Ecto neural progenitor cell (in vitro differentiated cells): ENCODE results near the gene FNDC3B.

Experiments
- DNase-seq: peaks from one replicate; pipeline ENCODE4 v3.0.0-alpha.2; 2018; ENCODE audit warnings: low spot score

Gene FNDC3B

GRCh38 chr3:172115787-172116186, 76.4 kb downstream of the FNDC3B start:
- DNase-seq = no peak

GRCh38 chr3:172118019-172118418, 78.6 kb downstream of the FNDC3B start:
- DNase-seq = no peak

- no peak for DNase-seq
These were observed 80.0 kb downstream of the FNDC3B start for GRCh38 chr3:172119266-172119969.

- no peak for DNase-seq
These were observed 81.5 kb downstream of the FNDC3B start for GRCh38 chr3:172120912-172121311.

- no peak for DNase-seq
These were observed 82.6 kb downstream of the FNDC3B start for GRCh38 chr3:172121981-172122380.

- no peak for DNase-seq
These were observed 84.9 kb downstream of the FNDC3B start for GRCh38 chr3:172124271-172124670.

GRCh38 chr3:172125053-172125452, 85.7 kb downstream of the FNDC3B start:
- no peak for DNase-seq

GRCh38 chr3:172125963-172126457, 86.6 kb downstream of the FNDC3B start:
- no peak for DNase-seq

GRCh38 chr3:172126741-172127140, 87.4 kb downstream of the FNDC3B start:
- no peak for DNase-seq

- DNase-seq = no peak
These were observed 87.8 kb downstream of the FNDC3B start for GRCh38 chr3:172127141-172127540.

- no peak for DNase-seq
These were observed 88.7 kb downstream of the FNDC3B start for GRCh38 chr3:172127929-172128580.

GRCh38 chr3:172128858-172129257, 89.5 kb downstream of the FNDC3B start:
- no peak for DNase-seq

- DNase-seq = no peak
These were observed 90.1 kb downstream of the FNDC3B start for GRCh38 chr3:172129498-172129849.

GRCh38 chr3:172129850-172130716, 90.7 kb downstream of the FNDC3B start:
- no peak for DNase-seq

- DNase-seq = no peak
These were observed 91.3 kb downstream of the FNDC3B start for GRCh38 chr3:172130717-172131050.

GRCh38 chr3:172131746-172132145, 92.4 kb downstream of the FNDC3B start:
- DNase-seq = no peak

GRCh38 chr3:172132159-172132586, 92.8 kb downstream of the FNDC3B start:
- no peak for DNase-seq

- DNase-seq = no peak
These were observed 93.4 kb downstream of the FNDC3B start for GRCh38 chr3:172132721-172133311.

GRCh38 chr3:172133838-172134237, 94.5 kb downstream of the FNDC3B start:
- no peak for DNase-seq

- no peak for DNase-seq
These were observed 95.0 kb downstream of the FNDC3B start for GRCh38 chr3:172134352-172134751.

- DNase-seq = no peak
These were observed 95.8 kb downstream of the FNDC3B start for GRCh38 chr3:172135185-172135584.

GRCh38 chr3:172135820-172136219, 96.4 kb downstream of the FNDC3B start:
- DNase-seq = no peak
